Activated naive CD8-positive, alpha-beta T cell (primary cell): Measurements from ENCODE around the gene SSC5D.

Source experiments
- H3K27ac Mint-ChIP-seq: one replicate; pipeline ENCODE4 v1.8.0; 2021; ENCODE audit warnings: mixed read lengths
- H3K27me3 Mint-ChIP-seq: one replicate; pipeline ENCODE4 v1.8.0; 2021; ENCODE audit warnings: mixed read lengths
- H3K36me3 Mint-ChIP-seq: one replicate; pipeline ENCODE4 v1.8.0; 2021; ENCODE audit warnings: mixed read lengths
- H3K4me1 Mint-ChIP-seq: one replicate; pipeline ENCODE4 v1.8.0; 2021; ENCODE audit warnings: low read depth, mixed read lengths
- H3K4me3 Mint-ChIP-seq: one replicate; pipeline ENCODE4 v1.8.0; 2021; ENCODE audit warnings: mild to moderate bottlenecking, mixed read lengths
- H3K9me3 Mint-ChIP-seq: one replicate; pipeline ENCODE4 v1.8.0; 2021; ENCODE audit warnings: low read depth, mixed read lengths

SSC5D gene

GRCh38 chr19:55538132-55538531 lies 49.9 kb downstream of the SSC5D start:
- H3K27ac Mint-ChIP-seq, result no peak overlapping the region
- peaks cover 2% of the 10 kb centered on the region for H3K27me3 Mint-ChIP-seq
- no peaks in the 10 kb centered on the region for H3K36me3 Mint-ChIP-seq
- no peak overlapping the region for H3K4me3 Mint-ChIP-seq
- H3K9me3 Mint-ChIP-seq, result no peaks in the 10 kb centered on the region
- H3K4me1 Mint-ChIP-seq, result no peaks in the 10 kb centered on the region

DNA sequence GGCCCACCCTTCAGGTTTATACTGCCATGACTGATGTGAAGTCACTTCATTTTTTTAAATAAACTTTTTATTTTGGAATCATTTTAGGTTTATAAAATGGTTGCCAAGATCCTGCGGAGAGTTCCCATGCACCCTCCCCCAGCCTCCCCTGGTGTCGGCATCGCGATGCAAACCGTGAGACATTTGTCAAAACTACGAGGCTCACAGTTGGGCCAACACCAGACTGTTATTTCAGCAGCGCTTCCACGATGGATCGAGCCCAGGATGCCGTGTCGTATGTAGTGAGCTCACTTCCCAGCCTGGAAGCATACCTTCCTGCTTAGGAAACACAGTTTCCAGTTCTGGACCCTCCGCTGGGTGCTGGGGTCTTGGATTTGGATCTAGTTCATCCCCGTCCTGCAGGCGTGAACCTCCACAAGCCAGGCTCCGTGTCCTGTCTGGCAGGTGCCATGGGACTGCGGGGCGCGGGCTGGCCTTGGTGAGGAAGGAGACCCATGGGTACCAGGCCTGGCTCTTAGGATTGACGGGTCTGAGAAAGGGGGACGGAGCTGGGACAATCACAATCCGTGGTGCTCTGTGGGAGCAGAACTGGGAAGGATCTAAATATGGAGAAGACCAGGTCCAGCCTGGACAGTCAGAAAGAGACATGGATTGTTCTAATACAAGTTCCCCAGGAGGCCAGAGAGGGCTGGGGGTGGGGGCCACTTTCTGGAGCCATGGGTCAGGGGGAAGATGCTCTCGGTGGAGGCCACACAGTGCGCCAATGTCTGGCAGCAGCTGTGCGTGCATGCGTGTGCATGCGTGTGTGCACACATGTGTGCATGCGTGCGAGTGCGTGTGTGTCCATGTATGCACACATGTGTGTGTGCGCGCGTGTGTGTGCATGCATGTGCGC lies 51.1 kb downstream of the SSC5D start:
- Mint-ChIP-seq H3K36me3 (no peaks in the 10 kb centered on the region), H3K4me3 (no peak overlapping the region), H3K4me1 (no peaks in the 10 kb centered on the region), H3K27me3 (peaks cover 5% of the 10 kb centered on the region), H3K27ac (no peak overlapping the region), H3K9me3 (no peaks in the 10 kb centered on the region)

DNA sequence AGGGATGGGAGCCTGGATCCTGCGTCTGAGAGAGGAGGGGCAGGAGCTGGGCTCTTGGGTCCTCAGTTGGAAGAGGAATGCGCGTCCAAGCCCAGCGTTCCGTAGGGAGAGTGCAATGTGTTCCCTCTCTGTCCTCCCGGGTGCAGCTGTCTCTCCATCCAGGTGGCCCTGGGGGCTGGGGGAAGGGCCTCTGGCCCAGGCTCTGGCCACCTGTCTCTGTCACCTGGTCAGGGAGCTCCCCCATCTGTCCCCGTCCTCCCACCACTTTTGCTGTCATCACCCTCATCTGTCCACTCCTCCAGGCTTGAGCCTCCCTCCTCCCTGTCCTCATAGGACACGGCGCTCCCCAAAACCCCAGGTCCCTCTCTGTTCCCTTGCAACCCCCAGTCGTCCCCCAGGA lies 52.4 kb downstream of the SSC5D start:
- Mint-ChIP-seq H3K36me3 (no peaks in the 10 kb centered on the region), H3K27ac (no peak overlapping the region), H3K4me1 (no peaks in the 10 kb centered on the region), H3K27me3 (peaks cover 6% of the 10 kb centered on the region), H3K4me3 (no peak overlapping the region), H3K9me3 (no peaks in the 10 kb centered on the region)

DNA sequence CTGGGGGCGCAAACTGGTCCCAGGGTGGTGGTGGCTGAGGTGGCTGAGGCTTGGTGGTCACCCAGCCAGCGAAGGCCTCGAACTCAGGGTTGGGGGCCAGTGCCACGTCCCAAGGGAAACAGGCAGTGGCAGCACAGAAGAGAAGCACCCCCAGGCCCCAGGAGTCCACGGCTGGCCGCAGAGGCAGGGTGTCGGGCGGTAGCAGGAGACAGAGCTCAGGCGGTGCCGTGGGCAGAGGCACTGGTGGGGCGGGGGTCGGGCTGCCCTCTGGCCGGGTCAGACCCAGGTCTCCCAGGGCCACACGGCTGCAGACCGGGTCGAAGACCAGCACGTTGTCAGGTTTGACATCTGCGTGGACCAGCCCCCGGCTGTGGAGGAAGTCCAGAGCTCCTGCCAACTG lies 52.9 kb downstream of the SSC5D start:
- Mint-ChIP-seq H3K4me1 (no peaks in the 10 kb centered on the region), H3K27ac (no peak overlapping the region), H3K4me3 (no peak overlapping the region), H3K27me3 (peaks cover 6% of the 10 kb centered on the region), H3K9me3 (no peaks in the 10 kb centered on the region), H3K36me3 (no peaks in the 10 kb centered on the region)

GRCh38 chr19:55542292-55542855 lies 54.1 kb downstream of the SSC5D start:
- Mint-ChIP-seq H3K4me1 (no peaks in the 10 kb centered on the region), H3K4me3 (no peak overlapping the region), H3K27ac (no peak overlapping the region), H3K9me3 (no peaks in the 10 kb centered on the region), H3K36me3 (no peaks in the 10 kb centered on the region), H3K27me3 (peaks cover 8% of the 10 kb centered on the region)

DNA sequence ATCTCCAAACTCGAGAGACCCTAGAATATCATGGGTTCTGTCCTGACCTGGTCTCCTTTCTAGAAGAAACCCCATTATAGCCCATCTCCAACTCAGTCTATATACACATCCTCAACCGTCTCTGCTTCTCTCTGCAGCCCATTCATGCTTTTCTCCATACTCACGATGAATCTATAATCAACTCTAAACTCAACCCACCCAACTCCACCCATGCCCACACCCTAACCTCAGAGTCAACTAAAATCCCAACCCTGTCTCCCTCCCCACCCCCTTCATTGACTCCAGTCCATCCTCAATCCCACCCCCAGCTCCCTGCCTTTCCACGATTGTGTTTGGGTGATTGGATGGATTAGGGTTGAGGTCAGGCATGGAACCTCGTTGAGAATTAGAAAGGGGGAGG lies 55.3 kb downstream of the SSC5D start:
- Mint-ChIP-seq H3K27ac (no peak overlapping the region), H3K4me1 (no peaks in the 10 kb centered on the region), H3K27me3 (peaks cover 10% of the 10 kb centered on the region), H3K4me3 (no peak overlapping the region), H3K9me3 (no peaks in the 10 kb centered on the region), H3K36me3 (no peaks in the 10 kb centered on the region)

- no peaks in the 10 kb centered on the region for H3K36me3 Mint-ChIP-seq
- H3K27ac Mint-ChIP-seq, result no peak overlapping the region
- no peaks in the 10 kb centered on the region for H3K9me3 Mint-ChIP-seq
- H3K4me3 Mint-ChIP-seq, result no peak overlapping the region
- peaks cover 10% of the 10 kb centered on the region for H3K27me3 Mint-ChIP-seq
- no peaks in the 10 kb centered on the region for H3K4me1 Mint-ChIP-seq
Measured at GRCh38 chr19:55544014-55544413, 55.8 kb downstream of the SSC5D start.

- Mint-ChIP-seq H3K4me3 (no peak overlapping the region), H3K27ac (no peak overlapping the region), H3K4me1 (no peaks in the 10 kb centered on the region), H3K27me3 (peaks cover 10% of the 10 kb centered on the region), H3K9me3 (no peaks in the 10 kb centered on the region), H3K36me3 (no peaks in the 10 kb centered on the region)
Measured at GRCh38 chr19:55544776-55545439, 56.7 kb downstream of the SSC5D start.

GRCh38 chr19:55545443-55545842 lies 57.2 kb downstream of the SSC5D start, which contains the start of gene SBK3:
Gene SBK3 (minus strand): TSS chr19:55545543. CDS start chr19:55545543, 0 bp downstream.
- no peaks in the 10 kb centered on the region for H3K4me1 Mint-ChIP-seq
- no peaks in the 10 kb centered on the region for H3K36me3 Mint-ChIP-seq
- H3K9me3 Mint-ChIP-seq, result no peaks in the 10 kb centered on the region
- no peak within 1 kb of the TSS for H3K4me3 Mint-ChIP-seq
- H3K27ac Mint-ChIP-seq, result no peak within 1 kb of the TSS
- peaks cover 10% of the 10 kb centered on the region for H3K27me3 Mint-ChIP-seq

DNA sequence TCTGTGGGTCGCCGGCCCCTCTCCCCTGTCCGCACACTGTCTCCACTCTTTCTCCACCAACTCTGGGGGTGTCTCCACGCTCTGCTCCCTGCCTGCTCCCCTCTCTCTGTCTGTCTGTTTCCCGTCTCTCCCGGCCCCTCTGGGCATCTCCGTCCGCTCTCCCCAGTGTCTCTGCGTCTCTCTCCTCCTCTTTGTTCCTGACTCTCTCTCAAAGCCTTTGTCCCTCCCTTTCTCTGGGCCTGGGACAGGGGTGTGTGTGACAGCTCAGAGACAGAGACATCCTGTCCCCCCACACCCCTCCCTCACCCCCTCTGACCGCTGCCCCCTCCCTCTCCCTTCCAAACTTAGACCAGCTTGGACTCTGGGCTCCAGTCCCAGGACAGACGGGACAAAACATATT lies 57.8 kb downstream of the SSC5D start:
- no peaks in the 10 kb centered on the region for H3K9me3 Mint-ChIP-seq
- no peaks in the 10 kb centered on the region for H3K36me3 Mint-ChIP-seq
- H3K27ac Mint-ChIP-seq, result no peak overlapping the region
- no peaks in the 10 kb centered on the region for H3K4me1 Mint-ChIP-seq
- no peak overlapping the region for H3K4me3 Mint-ChIP-seq
- H3K27me3 Mint-ChIP-seq, result peaks cover 10% of the 10 kb centered on the region

- Mint-ChIP-seq H3K27me3 (peaks cover 7% of the 10 kb centered on the region), H3K27ac (no peak overlapping the region), H3K9me3 (no peaks in the 10 kb centered on the region), H3K36me3 (no peaks in the 10 kb centered on the region), H3K4me3 (no peak overlapping the region), H3K4me1 (no peaks in the 10 kb centered on the region)
Measured at GRCh38 chr19:55546822-55547614, 58.8 kb downstream of the SSC5D start.

- no peaks in the 10 kb centered on the region for H3K36me3 Mint-ChIP-seq
- H3K27me3 Mint-ChIP-seq, result peaks cover 4% of the 10 kb centered on the region
- H3K9me3 Mint-ChIP-seq, result no peaks in the 10 kb centered on the region
- no peaks in the 10 kb centered on the region for H3K4me1 Mint-ChIP-seq
- no peak overlapping the region for H3K27ac Mint-ChIP-seq
- no peak overlapping the region for H3K4me3 Mint-ChIP-seq
Measured at GRCh38 chr19:55549500-55550320, 61.5 kb downstream of the SSC5D start.

- H3K36me3 Mint-ChIP-seq, result no peaks in the 10 kb centered on the region
- H3K27me3 Mint-ChIP-seq, result peaks cover 4% of the 10 kb centered on the region
Measured at GRCh38 chr19:55550321-55550650, 62.0 kb downstream of the SSC5D start.

GRCh38 chr19:55552206-55552605 lies 64.0 kb downstream of the SSC5D start:
- no peaks in the 10 kb centered on the region for H3K36me3 Mint-ChIP-seq
- no peaks in the 10 kb centered on the region for H3K4me1 Mint-ChIP-seq
- H3K9me3 Mint-ChIP-seq, result no peaks in the 10 kb centered on the region
- no peak overlapping the region for H3K27ac Mint-ChIP-seq
- peaks cover 3% of the 10 kb centered on the region for H3K27me3 Mint-ChIP-seq
- no peak overlapping the region for H3K4me3 Mint-ChIP-seq

More at GRCh38 chr19:55550321-55550650, 62.0 kb downstream of the SSC5D start:
- no peaks in the 10 kb centered on the region for H3K9me3 Mint-ChIP-seq
- H3K4me1 Mint-ChIP-seq, result no peaks in the 10 kb centered on the region
- no peak overlapping the region for H3K4me3 Mint-ChIP-seq
- H3K27ac Mint-ChIP-seq, result no peak overlapping the region
